ENCODE data around the gene SHISA5.
"Not testable (repeated sequence)": the region's sequence is repeated elsewhere in the genome, so short reads cannot be mapped to it uniquely, and the experiment has no call there.

SHISA5 gene, protein sequence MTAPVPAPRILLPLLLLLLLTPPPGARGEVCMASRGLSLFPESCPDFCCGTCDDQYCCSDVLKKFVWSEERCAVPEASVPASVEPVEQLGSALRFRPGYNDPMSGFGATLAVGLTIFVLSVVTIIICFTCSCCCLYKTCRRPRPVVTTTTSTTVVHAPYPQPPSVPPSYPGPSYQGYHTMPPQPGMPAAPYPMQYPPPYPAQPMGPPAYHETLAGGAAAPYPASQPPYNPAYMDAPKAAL

GRCh38 chr3:48504051-48504946 lies at the start of gene SHISA5:
Gene SHISA5, minus strand, starts transcription at chr3:48504174. Its CDS starts 80 bp downstream, at chr3:48504094.
- in situ Hi-C loops (cut with MboI; ENCODE audit: low sequenced_read_pairs) = no loop called here

- in situ Hi-C loops (cut with MboI; ENCODE audit: low sequenced_read_pairs) = loop anchor here (10.0 kb wide), 1 partner anchor 99 kb away; no protein-coding TSS in a partner anchor
Measured at GRCh38 chr3:48553361-48553760, 49.4 kb upstream of the SHISA5 start.

DNA sequence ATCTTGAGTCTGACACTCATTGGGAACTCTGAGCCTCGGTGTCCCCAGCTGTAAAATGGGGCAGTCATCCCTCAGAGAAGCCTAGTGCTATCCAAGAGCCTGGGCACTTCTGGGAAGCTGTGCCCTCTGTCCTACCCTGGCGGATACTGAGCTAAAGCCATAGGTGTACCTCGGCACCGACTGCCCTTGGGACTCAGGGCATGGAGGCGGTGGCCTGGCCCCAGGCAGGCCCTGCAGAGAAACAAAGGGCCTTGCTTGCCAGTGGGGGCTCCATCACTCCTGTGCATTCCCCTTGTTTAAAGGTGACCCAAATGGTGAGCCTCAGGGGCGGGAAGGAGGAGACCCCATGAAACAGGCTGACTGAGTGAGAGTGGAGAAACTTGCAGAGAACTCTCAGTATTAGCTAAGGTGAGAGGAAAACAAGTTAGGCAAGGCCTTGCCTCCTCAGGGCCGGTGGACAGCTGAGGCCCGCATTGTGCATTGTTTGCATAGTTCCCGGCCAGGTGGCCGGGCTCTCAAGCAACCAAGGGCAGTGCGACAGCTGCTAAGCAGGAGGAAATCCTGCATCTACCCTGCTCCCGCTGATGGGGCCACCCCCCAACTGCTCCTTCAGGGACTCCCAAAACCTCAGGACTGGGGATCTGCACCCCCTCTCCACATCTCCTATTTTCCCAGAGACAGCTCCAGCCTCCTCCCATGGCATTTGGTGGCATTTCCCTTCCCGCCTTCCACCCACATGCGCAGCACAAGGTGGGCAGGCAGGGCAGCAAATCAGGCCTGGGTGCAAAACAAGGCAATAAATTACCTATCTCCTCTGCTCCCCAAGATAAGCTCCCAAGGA lies 48.4 kb upstream of the SHISA5 start:
- in situ Hi-C loops (cut with MboI; ENCODE audit: low sequenced_read_pairs) = loop anchor here (10.0 kb wide), 1 partner anchor 98 kb away; no protein-coding TSS in a partner anchor

- in situ Hi-C loops (cut with MboI; ENCODE audit: low sequenced_read_pairs) = loop anchor here (10.0 kb wide), 1 partner anchor 97 kb away; no protein-coding TSS in a partner anchor
Measured at GRCh38 chr3:48551651-48552050, 47.7 kb upstream of the SHISA5 start.

DNA sequence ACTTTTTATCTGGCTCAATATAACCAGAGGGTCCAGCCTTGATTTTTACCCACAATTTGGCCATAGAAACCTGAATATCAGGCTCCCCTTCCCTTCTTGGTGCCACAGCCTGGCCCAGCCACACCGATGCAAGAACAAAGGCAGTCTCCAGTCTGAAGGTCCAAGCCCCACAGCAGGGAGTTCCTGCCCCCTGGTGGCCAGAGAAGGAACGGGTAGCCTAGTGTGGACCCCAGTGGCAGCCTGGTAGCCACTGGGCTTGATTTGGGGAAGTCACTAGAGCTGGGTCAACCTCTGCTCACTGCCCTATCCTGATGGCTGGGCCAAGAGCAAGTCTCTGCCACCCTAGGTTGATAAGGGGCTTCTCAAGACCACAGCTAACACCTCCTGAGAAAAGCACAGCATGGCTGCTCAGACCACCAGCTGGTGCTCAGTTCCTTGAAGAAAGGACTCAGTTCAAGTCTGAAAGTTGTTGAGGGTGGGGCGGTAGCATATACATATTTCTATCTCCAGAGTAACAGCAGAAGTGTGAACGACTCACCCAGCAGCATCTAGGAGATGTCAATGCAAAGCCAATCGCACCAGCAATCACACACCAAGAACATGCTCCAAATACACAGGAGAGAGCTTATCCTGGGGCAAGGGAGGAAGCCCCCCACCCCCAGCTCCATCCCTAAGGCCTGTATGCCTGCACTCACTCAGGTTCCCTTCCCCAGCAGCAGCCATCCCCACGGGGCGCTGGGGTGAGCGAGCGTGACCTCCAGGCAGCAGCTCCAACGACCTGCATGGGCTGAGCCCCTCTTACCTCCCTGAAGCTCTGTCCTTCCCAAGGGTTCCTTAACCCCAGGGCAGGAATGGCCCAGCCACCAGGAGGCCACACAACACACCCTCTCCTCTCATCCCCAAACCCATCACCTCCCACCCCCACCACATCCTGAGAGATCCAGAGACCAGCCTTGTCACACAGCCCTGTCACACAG lies 45.0 kb upstream of the SHISA5 start:
- in situ Hi-C loops (cut with MboI; ENCODE audit: low sequenced_read_pairs) = no loop called here

DNA sequence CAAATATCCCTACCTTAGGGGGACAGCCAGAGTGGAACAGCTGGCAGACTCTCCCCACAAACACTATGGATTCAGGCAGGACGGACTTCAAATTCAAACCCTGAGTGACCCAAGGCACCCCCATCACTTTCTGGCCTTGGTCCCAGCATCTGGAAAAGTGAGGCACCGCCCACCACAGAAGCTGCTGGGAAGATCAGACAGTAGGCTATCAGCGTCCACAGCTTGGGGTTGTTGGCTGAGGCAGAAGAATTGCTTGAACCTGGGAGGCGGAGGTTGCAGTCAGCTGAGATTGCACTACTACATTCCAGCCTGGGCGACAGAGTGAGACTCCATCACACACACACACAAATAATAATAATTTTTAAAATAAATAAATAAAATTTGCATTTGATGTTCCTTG lies 44.2 kb upstream of the SHISA5 start:
- in situ Hi-C loops (cut with MboI; ENCODE audit: low sequenced_read_pairs) = no loop called here

DNA sequence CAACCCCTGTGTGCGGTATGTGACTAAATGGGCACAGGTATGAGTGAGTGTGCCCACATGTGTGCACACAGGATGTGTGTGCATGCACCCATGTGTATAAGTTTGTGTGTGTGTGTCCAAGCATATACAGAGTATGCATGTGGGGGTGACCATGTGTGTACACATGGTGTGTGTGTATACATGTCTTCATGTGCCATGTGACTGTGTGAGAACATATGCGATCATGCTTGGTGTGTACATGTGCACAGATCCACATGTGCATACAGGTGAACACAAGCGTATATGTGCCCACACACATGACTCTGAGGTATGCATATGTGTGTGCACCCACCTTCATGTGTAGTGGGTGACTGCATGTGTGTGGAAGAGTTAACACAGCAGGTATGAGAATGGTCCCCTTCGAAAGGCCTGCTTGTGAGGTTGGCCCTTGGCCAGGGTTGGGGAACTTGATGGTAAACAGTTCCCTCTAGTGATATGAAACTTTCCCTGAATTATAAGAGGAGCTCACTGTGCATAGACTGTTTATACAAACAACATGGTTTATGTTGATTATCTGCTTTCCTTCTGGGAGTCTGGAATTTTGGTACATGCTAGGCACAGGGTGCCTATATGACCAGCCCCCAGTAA lies 42.3 kb upstream of the SHISA5 start:
- in situ Hi-C loops (cut with MboI; ENCODE audit: low sequenced_read_pairs) = no loop called here

- in situ Hi-C loops (cut with MboI; ENCODE audit: low sequenced_read_pairs) = no loop called here
Measured at GRCh38 chr3:48544141-48544540, 40.2 kb upstream of the SHISA5 start.

- in situ Hi-C loops (cut with MboI; ENCODE audit: low sequenced_read_pairs) = no loop called here
Measured at GRCh38 chr3:48543271-48543866, 39.4 kb upstream of the SHISA5 start.

- in situ Hi-C loops (cut with MboI; ENCODE audit: low sequenced_read_pairs) = no loop called here
Measured at GRCh38 chr3:48538451-48538850, 34.5 kb upstream of the SHISA5 start.

DNA sequence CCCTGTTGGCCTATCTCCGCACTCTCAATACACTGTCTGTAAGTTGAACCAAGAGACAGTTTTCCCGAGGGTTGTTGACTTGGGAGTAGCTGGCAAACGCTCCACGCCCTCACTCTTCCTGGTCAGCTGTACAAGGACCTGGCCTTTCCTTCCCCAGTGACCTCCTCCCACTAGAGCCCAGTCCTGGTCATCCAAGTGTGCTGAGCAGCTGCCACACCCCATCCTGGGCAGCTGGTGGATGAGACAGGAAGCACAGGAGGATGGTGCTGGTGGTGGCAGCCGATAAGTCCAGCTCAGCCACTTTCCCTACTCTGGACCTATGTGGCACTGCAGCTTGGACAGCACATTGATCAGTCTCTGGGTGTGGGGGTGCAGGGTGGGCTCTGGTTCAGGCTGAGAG lies 32.8 kb upstream of the SHISA5 start:
- in situ Hi-C loops (cut with MboI; ENCODE audit: low sequenced_read_pairs) = no loop called here

DNA sequence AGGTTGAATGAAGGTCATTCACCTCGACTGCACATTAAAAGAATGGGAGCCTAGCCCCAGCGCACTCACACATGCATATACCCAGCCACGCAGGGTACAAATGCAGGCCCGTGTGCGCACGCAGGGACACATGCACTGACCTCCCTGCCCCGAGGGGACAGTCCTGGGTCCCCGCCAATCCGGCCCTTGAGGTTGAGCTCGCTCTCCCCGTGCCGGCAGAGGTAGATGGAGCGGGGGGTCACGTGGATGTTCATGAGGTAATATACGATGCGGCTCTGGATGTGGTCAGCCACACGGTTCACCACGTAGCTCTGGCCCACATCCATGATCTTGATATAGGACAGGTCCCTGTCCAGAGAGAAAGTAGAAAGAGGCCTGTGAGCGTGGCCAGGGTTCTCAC lies 32.1 kb upstream of the SHISA5 start:
- in situ Hi-C loops (cut with MboI; ENCODE audit: low sequenced_read_pairs) = no loop called here

DNA sequence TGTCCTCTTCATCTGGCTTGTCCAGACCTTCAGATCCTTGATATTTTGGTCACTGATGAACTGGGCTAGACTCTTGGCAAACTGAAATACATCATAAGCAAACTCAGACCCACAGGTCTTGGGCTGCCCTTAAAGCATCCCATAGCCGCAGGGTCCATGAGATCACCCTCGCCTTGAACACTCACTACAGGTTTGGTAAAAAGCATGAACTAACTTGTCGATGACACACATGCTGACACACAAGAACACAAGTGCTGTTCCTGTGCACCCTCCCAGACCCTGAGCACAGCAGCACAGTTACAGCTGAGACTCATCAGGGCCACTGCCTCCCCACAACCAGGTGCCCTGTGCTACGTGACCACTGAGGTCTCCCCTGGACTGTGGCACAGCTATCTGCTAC lies 31.6 kb upstream of the SHISA5 start:
- in situ Hi-C loops (cut with MboI; ENCODE audit: low sequenced_read_pairs) = no loop called here

DNA sequence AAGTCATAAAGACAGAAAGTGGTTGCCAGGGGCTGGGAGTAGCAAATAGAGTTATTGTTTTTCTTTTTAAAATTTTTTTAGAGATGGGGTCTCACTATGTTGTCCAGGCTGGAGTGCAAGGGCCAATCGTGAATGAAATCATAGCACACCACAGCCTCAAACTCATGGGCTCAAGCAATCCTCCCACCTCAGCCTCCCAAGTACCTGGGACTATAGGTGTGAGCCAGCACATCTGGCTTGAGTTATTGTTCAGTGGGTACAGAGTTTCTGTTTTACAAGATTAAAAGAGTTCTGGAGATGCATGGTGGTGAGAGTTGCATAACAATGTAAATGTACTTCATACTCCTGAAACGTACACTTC lies 29.0 kb upstream of the SHISA5 start:
- in situ Hi-C loops (cut with MboI; ENCODE audit: low sequenced_read_pairs) = no loop called here

GRCh38 chr3:48532271-48532976 lies 28.4 kb upstream of the SHISA5 start:
- in situ Hi-C loops (cut with MboI; ENCODE audit: low sequenced_read_pairs) = no loop called here

DNA sequence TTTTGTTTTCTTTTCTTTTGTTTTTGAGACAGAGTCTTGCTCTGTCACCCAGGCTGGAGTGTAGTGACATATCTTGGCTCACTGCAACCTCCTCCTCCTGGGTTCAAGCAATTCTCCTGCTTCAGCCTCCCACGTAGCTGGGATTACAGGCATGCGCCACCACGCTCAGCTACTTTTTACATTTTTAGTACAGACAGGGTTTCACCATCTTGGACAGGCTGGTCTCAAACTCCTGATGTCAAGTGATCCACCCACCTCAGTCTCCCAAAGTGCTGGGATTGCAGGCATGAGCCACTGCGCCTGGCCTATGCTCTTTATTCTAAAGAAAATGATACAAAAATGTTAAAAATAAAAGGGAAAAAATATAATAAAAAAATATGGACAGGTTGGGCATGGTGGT lies 26.7 kb upstream of the SHISA5 start:
- in situ Hi-C loops (cut with MboI; ENCODE audit: low sequenced_read_pairs) = not testable (repeated sequence)

DNA sequence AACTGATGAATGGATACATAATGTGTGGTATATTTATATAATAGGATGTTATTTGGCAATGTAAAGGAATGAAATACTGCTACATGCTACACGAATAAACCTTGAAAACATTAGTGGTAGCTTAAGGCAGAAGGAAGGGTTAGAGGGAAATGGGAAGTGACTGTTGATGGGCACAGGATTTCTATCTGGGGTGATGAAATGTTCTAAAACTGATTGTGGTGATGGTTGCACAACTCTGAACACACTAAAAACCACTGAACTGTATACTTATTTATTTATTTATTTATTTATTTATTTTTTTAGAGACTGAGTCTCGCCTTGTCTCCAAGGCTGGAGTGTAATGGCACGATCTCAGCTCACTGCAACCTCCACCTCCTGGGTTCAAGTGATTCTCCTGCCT lies 24.8 kb upstream of the SHISA5 start:
- in situ Hi-C loops (cut with MboI; ENCODE audit: low sequenced_read_pairs) = no loop called here

GRCh38 chr3:48528048-48528447 lies 24.1 kb upstream of the SHISA5 start:
- in situ Hi-C loops (cut with MboI; ENCODE audit: low sequenced_read_pairs) = no loop called here

- in situ Hi-C loops (cut with MboI; ENCODE audit: low sequenced_read_pairs) = no loop called here
Measured at GRCh38 chr3:48524970-48525369, 21.0 kb upstream of the SHISA5 start.

Measured in HL-60/S4 (cell line).